ENCODE results near the gene FIGN.

Gene FIGN

GRCh38 chr2:163692611-163693482 lies 43.0 kb downstream of the FIGN start:
- no peak for TF ChIP-seq ZFX (IDR thresholded peaks at IDR 0.05; ENCODE audit: borderline replicate concordance)
- no peak for TF ChIP-seq CTCF (IDR thresholded peaks at IDR 0.05)
- no peak overlapping the region for H3K27ac ChIP-seq

GRCh38 chr2:163692081-163692480 lies 43.7 kb downstream of the FIGN start:
- TF ChIP-seq CTCF (IDR thresholded peaks at IDR 0.05) (no peak), ZFX (IDR thresholded peaks at IDR 0.05; ENCODE audit: borderline replicate concordance) (no peak)

GRCh38 chr2:163690896-163691295 lies 44.9 kb downstream of the FIGN start:
- TF ChIP-seq ZFX (IDR thresholded peaks at IDR 0.05; ENCODE audit: borderline replicate concordance) = no peak
- TF ChIP-seq CTCF (IDR thresholded peaks at IDR 0.05) = no peak
- H3K27ac ChIP-seq = no peak overlapping the region

More at GRCh38 chr2:163692081-163692480, 43.7 kb downstream of the FIGN start:
- H3K27ac ChIP-seq = no peak overlapping the region

- H3K27ac ChIP-seq = no peak overlapping the region
- TF ChIP-seq CTCF (IDR thresholded peaks at IDR 0.05) (no peak), ZFX (IDR thresholded peaks at IDR 0.05; ENCODE audit: borderline replicate concordance) (no peak)
These were observed 48.6 kb downstream of the FIGN start for GRCh38 chr2:163687217-163687616.

GRCh38 chr2:163686289-163686688 lies 49.5 kb downstream of the FIGN start:
- no peak for TF ChIP-seq CTCF (IDR thresholded peaks at IDR 0.05)
- no peak for TF ChIP-seq ZFX (IDR thresholded peaks at IDR 0.05; ENCODE audit: borderline replicate concordance)
- no peak overlapping the region for H3K27ac ChIP-seq

GRCh38 chr2:163682695-163683094 lies 53.1 kb downstream of the FIGN start:
- no peak overlapping the region for H3K27ac ChIP-seq

More at GRCh38 chr2:163682695-163683094, 53.1 kb downstream of the FIGN start:
- TF ChIP-seq CTCF (IDR thresholded peaks at IDR 0.05) (no peak), ZFX (IDR thresholded peaks at IDR 0.05; ENCODE audit: borderline replicate concordance) (no peak)
